AG04449 (cell line): ENCODE results near the gene DLG3.

Experiments
- CTCF ChIA-PET: fragments of 350-600 bp; formaldehyde crosslinking; extraction: SDS; loops from one replicate; lab custom pipeline; 2021; ENCODE audit warnings: antibody characterized with exemption; lab: Yijun Ruan, JAX
- POLR2A ChIA-PET: fragments of 400-600, 350-600 bp; formaldehyde crosslinking; extraction: SDS; loops from one replicate; lab custom pipeline; 2020; ENCODE audit warnings: antibody characterized with exemption, inconsistent platforms; lab: Yijun Ruan, JAX
- DNase-seq: peaks from one replicate; pipeline ENCODE4 v3.0.0-alpha.2; 2010; ENCODE audit warnings: low read depth, low spot score
- H3K4me3 ChIP-seq: 2 replicates; pipeline ENCODE4 v1.5.1; 2011; ENCODE audit warnings: low read depth, mild to moderate bottlenecking, control low read depth, low read length
- TF ChIP-seq, protein P1 (sequence below): IDR thresholded peaks from one replicate; pipeline ENCODE4 v1.5.1; 2011; ENCODE audit warnings: mild to moderate bottlenecking, moderate library complexity, low read length, control low read depth, inconsistent platforms; ENCODE audit not compliant: insufficient read depth; ENCODE audit errors: missing control alignments

DLG3 gene

DNA sequence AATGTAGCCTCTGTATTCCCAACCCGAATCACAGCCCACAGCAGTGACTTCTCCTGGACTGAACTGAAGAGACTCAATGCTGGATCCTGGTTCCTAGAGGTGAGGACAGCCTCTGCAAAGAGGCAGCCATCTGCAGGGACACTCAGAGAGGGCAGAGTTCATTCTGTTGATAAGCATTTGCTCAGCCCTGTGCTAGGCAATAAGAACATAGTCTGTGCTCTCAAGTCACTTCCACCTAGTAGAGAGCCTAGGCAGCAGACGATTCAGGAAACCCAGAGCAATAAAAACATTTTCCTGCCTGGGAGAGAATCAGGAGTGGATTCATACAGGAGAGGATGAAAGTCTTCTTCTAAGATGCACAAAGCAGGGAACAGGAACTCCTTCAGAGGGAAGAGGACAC lies 17.3 kb upstream of the DLG3 start:
- DNase-seq = no peak
- TF ChIP-seq, protein P1, sequence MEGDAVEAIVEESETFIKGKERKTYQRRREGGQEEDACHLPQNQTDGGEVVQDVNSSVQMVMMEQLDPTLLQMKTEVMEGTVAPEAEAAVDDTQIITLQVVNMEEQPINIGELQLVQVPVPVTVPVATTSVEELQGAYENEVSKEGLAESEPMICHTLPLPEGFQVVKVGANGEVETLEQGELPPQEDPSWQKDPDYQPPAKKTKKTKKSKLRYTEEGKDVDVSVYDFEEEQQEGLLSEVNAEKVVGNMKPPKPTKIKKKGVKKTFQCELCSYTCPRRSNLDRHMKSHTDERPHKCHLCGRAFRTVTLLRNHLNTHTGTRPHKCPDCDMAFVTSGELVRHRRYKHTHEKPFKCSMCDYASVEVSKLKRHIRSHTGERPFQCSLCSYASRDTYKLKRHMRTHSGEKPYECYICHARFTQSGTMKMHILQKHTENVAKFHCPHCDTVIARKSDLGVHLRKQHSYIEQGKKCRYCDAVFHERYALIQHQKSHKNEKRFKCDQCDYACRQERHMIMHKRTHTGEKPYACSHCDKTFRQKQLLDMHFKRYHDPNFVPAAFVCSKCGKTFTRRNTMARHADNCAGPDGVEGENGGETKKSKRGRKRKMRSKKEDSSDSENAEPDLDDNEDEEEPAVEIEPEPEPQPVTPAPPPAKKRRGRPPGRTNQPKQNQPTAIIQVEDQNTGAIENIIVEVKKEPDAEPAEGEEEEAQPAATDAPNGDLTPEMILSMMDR = no peak
- ChIA-PET CTCF (no interaction called here), POLR2A (no interaction called here)
- H3K4me3 ChIP-seq = no peak overlapping the region

DNA sequence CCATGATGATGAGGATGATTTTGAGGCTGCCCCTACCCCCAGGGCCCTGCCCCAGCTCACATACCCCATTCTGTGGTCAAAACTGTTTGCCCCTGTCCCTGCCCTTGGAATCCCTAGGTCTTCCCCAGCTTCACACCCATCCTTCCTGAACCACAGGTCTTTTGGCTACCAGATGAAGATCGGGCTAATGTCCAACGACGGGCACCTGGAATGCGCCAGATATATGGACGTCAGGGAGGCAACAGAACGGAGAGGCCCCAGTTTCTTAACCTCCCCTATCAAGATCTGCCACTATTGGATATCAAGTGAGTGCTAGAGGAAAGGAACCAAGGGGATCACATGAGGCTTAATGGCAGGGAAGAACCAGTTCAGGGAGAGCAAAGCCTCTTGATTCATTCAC lies 14.9 kb upstream of the DLG3 start:
- no peak for DNase-seq
- CTCF ChIA-PET = interaction anchor here (0.7 kb wide), 1 partner anchor 22 kb away, joined by 3 read pairs; no protein-coding TSS in a partner anchor
- no peak overlapping the region for H3K4me3 ChIP-seq
- TF ChIP-seq, protein P1 = no peak
- POLR2A ChIA-PET = no interaction called here

DNA sequence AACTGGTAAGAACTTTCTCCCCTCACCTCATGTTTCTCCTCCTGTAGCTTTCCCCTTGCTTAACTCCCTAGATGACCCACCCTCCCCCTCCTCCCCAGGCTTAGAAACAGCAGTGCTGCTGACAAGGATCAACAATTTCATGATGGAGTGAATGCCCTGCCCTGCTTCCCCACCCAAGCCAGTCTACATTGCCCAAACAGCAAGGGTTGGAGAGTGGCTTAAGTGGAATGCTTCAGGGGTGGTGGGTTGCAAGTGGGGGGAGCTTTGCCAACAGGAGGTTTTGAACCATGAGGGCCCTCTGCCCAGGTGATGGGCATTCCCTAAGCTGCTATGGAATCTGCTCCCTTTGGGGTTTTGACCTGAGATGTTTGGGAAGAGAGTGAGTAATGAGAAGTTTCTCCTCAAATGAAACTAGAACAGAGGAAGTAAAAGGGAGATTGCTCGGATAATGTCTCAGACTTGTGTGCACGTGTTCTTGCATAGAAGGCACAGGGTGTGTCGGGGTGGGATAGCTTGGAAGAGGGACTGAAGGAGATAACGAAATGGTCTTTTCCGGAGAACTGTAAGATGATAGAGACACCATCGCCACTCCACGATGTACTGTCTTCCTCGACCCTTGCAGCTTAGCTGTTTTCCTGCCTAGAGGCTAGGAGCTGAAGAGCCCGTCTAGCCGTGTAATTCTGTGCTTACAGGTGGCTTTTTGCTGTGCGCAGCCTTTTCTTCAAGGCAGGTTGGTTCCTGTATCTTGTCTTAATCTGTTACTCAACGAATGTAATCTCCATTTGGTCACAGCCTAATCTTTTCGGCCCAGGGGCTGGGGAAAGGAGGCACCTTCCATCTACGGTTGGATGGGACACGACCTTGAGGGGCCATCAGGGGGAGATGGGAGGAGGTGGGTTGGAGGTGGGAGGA lies 11.4 kb upstream of the DLG3 start:
- no peak for DNase-seq
- ChIA-PET POLR2A (interaction anchor here (0.7 kb wide), 1 partner anchor 9 kb away, joined by 3 read pairs; no protein-coding TSS in a partner anchor), CTCF (interaction anchor here (1.0 to 3.5 kb wide), 13 partner anchors 10 to 300 kb away, joined by 3 to 31 read pairs (median 5); partner anchors contain the start of genes DLG3, GDPD2 and IGBP1)
- peak overlapping the region; percentile 73 for H3K4me3 ChIP-seq
- TF ChIP-seq, protein P1 = no peak

DNA sequence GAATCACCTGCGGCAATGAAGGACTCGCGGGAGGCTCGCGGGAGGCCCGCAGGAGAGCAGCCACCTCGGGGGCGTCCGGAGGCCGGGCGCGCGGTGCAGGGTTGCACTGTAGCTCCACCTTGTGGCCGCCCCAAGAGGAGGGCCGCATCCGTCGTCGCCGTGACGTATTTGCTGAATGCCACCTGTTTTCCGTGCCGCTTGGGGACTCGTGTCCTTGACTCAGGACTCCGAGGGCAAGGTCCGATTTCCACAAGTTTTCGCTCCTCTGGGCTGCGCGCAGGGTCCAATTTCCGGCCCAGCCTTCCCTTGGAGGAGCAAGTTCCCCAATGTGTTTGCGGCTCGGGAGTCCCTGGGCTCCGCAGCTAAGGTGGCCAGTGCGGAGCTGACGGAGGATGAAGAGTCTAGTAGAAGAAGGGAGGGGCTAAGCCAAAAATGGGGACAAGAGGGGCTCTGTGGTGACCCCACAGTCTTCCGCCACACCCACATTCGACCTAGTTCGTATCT lies 10.7 kb upstream of the DLG3 start:
- peak overlapping the region; percentile 73 for H3K4me3 ChIP-seq
- ChIA-PET POLR2A (interaction anchor here (0.7 kb wide), 1 partner anchor 9 kb away, joined by 3 read pairs; no protein-coding TSS in a partner anchor), CTCF (interaction anchor here (1.0 to 3.5 kb wide), 11 partner anchors 10 to 300 kb away, joined by 3 to 31 read pairs (median 5); partner anchors contain the start of genes DLG3, GDPD2 and IGBP1)
- DNase-seq = no peak
- TF ChIP-seq, protein P1 = peak; percentile 83

DNA sequence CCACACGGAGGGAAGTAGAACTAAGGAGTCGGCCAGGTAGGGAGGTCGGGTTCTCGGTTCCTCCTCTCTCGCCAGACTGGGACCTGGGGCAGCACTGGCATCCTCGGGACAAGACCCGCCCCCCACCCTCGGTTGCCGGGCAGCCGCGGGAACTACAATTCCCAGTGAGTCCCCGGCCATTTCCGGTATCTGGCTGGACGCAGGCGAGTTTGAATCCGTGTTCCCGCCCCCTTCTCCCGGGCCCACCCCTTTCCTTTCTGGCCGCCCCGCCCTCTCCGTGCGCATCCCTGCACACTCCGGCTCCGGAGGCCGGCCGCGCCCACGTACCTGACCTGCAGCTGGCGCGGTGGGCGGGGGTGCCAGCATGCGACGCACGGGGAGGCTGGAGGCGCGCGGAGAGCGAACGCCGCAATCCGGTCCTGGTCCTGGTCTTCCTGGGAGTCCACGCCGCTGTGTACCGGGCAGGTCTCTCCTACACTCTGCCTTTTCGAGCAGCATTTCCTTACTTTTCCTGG lies 10.2 kb upstream of the DLG3 start:
- TF ChIP-seq, protein P1 = no peak
- DNase-seq = no peak
- peak overlapping the region; percentile 73 for H3K4me3 ChIP-seq
- POLR2A ChIA-PET = no interaction called here
- CTCF ChIA-PET = interaction anchor here (1.0 to 3.5 kb wide), 10 partner anchors 9 to 301 kb away, joined by 3 to 31 read pairs (median 8); partner anchors contain the start of genes DLG3, GDPD2 and IGBP1
